Limb (tissue), 2 donors: Measurements from ENCODE around the gene PCK1.

Experiments used
- DNase-seq, 2 donors: peaks; one replicate each; pipeline ENCODE4 v3.0.0-alpha.2; 2016; ENCODE audit errors: extremely low spot score in 2 of 2

PCK1 gene

DNA sequence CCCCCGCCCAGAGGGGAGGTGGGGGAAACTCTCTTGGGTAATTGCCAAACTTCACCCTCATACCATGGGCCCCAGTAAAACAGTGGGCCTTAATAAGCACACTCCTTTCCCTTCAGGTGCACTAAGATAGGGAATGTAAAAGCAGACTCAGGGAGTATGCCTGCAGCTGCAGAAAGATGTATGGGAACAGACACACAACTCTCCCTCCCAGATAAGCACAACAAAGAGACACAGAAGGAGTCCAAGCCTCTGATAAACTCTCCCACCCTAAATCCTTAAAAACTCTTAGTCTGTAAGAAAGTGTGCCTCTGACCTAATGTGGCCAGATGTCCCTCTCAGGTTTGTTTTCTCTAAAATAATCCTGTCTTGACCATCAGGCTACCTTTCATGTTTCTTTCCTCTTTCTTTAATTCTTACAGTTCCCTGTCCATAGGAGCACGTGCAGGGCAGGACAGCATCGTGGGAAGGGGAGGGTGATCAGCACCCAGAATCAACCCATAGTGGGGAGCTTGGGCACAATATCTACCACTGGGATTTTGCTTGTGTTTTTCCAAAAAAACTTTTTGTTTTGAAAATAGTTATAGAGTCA, 24.7 kb upstream of the PCK1 start:
- no peak for DNase-seq

DNA sequence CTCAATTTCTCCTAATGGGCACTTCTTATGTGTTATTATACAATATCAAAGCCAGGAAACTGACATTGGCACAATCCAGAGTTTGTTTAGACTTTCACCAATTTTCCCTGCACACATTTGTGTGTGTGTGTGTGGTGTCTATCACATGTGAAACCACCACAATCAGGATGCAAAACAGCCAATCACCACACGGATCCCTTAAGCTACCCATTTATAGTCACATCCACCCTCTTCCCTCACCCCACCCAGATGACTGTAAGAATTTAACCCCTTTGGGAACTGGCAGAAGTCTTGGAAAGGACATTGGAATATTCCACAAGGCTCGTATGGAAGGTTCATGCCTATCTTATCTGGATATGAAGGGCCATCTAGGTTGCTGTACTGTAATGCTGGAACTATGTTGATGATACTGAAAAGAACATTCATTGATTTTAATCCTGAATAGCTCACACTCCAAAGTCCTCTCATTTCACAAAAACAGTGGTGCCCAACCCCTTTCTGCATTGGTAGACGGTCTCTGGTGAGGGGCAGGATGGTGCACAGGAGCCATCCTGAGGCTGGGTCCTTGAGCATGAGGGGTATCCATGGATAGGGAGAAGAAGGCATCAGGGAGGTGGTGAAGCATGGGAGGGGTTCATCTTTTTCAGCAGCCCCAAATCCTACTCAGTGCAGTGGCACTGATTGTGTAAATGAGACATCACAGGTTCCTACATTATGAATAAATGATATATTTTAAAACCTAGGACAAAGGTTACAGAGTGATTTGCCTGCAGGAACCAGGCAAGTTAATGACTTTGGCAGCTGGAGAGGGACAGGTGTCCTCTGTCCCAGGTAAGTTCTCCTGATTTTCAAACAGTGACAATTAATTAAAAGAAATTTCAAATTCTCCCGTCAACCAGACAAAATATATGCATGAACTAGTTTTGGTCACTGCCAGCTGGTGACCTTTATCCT, 23.9 kb upstream of the PCK1 start:
- DNase-seq: no peak

DNA sequence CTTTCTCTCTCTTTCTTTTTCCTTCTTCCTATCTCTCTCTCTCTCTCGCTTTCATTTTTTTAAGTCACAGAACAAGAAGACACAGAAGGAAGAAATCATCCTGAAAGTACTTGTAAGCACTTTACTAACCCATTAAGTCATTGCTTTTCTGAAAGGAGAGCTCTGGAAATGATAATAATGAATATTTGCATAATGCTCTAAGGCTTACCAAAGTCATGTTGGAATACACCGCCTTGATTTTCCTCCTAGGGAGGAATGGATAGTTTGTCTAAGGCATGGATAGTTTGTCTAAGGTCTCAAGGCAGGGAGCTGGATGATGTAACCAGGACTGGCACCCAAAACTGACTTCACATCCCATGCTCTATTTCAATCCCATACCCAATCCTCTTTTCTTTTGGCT, 23.1 kb upstream of the PCK1 start:
- DNase-seq: no peak

DNA sequence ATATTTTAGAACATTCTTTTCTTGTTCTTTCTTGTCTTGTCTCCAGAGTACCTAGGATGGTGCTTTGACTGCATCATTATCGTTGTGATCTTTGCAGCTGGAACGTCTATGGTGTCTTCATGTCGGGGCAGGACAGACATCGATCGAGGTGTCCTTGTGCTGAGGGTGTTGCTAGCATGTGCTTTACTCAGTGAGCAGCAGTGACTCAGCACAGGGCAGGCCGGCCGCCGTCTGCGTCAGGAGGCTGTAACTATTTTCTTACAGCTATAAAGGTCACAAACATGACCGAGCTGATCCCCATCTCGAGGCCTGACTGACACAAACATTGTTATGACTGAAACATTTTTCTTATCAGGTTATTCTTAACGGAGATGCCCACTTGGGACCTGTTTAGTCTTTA, 21.0 kb upstream of the PCK1 start:
- DNase-seq: no peak

DNA sequence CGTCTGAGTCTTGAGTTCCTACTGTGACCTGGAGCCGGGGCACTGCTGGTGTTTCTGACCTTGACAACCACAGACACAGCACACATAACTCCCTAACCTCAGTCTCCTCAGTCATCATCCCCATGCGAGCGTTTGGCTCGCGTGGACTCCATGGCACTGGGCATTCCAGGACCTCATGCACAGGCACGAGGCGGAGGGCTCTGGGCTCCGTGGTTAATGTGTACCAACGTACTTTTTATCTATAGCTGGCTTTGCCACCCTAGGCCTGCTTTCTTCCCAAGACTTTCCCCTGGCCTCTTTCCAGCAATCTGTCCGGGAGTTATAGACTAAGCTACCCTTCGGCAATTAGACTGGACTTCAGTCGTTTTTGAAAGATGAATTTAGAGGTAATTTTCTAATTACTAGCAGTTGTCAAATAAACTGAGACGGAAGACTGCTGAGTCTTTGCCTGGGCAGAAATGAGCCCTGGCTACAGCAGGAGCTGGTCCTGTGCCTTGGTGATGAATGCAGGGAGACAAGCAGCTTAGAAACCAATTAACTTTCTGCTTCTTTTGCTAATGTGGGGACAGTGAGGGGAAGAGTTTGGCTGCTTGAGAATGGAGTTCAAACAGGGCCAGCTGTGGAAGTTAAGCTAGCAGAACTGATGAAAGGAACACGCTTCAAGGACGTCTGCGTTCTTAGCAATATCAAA, 19.9 kb upstream of the PCK1 start:
- DNase-seq: no peak

DNA sequence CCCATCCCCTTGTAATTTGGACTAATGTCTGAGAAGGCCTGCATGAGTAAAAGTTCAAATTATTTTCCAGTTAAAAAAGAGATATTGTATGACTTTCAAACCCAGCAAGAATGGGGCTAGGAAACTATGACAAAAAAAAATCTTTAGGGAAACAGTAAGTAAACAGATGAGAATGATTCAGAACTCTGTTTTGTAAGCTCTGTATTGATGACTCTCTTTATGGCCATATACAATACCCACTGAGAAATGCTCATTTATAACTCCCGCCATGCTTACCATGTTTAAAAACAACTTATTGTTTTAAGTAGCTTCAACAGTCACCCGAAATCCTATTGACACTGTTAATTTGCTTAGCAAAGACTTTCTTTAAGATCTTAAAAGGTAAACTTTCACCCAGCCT, 17.2 kb upstream of the PCK1 start:
- no peak for DNase-seq

DNA sequence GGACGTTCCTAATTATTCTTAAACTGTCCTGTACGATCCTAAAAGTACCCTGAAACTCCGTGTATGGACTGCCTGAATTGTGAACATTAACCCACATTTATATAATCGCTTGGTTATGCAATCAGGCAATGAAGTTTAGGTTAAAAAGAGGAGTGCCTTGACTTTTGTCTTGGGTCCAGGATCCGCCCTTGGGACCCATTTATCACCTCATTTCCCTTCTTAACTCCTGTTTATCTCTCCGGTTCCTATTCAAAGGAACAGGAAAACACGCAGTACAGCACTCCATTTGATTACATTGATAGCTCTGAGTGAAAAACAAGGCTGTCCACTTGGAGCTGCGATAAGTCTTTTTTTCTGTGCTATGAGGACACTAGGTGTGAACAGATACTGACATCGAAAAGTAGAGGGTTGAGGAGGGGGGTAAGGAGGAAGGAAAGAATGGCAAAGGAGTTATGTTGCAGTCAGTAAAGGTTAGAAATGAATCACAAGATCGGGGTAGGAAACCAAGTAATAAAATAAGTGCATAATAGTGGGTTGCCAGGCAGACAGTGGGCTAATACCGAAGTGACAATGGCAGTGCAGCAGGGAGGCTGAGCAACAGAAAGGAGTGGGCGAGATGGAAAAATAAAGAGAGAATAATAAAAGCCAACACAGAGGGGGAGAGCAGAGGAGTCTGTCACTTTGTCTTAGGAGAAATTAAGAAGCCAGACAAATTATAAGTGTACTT, 15.9 kb upstream of the PCK1 start:
- no peak for DNase-seq

DNA sequence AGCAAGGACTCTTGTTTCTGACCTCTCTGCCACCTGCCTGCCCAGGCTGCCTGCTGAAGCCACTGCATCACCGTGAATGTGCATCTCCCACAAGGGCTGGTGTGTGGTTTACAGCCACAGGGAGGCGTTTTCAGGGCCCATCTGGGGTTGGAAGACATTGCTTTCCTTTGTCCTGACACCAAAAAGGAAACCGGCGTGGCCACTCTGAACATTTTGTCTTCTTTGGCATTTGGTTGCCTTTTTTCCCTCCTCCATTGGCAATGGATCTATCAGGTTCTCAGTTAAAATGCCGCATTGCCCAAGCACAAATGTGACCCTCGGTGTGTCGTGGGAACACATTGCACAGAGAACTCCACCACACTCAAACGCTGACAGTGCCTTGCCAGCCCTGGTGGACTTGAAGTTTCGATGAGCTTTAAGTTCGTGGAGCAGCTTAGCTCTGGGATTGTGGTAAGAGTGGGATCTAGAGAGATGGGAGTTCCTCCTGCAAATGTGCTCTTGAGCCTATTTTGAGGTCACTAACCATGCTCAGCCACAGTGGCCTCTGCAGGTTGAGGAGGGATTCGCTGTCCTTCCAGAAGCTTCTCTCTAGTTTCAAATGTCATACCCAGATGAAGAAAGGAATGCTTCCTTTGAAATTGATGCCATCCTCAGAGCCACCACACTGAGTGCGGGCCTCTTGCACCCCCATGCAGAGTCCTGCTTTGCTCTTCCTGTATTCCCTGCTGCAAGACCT, 14.8 kb upstream of the PCK1 start:
- no peak for DNase-seq

DNA sequence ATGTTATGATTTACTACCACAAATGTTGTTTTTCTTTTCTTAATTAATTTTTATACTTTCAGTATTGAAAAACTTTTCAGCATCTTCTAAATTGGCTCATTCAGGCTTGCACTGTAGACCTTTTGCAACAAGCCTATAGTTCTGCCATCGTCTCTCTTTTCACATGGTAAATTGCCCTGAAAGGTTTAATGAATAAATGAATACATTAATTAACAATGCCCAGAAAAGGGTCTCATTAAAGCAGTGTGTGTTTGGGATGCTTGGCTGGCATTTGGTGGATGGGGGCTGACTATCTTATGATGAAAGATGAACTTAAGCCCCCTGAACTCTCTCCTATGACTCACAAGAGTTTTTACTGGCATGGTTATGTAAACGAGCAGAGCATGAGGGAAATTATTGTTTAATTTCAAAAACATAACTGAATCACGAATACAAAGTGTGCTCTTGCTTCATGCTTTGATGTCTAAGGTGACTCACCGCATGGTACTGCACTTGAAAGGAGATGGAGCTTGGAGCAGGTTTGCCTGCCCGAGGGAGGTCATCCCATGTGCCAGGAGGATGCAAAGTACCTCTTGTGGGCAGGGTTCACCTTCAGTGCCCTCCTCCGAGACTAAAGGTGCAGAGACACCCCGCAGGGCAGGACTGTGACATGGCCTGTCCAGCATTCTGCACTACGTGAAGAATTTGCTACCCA, 13.8 kb upstream of the PCK1 start:
- no peak for DNase-seq

DNA sequence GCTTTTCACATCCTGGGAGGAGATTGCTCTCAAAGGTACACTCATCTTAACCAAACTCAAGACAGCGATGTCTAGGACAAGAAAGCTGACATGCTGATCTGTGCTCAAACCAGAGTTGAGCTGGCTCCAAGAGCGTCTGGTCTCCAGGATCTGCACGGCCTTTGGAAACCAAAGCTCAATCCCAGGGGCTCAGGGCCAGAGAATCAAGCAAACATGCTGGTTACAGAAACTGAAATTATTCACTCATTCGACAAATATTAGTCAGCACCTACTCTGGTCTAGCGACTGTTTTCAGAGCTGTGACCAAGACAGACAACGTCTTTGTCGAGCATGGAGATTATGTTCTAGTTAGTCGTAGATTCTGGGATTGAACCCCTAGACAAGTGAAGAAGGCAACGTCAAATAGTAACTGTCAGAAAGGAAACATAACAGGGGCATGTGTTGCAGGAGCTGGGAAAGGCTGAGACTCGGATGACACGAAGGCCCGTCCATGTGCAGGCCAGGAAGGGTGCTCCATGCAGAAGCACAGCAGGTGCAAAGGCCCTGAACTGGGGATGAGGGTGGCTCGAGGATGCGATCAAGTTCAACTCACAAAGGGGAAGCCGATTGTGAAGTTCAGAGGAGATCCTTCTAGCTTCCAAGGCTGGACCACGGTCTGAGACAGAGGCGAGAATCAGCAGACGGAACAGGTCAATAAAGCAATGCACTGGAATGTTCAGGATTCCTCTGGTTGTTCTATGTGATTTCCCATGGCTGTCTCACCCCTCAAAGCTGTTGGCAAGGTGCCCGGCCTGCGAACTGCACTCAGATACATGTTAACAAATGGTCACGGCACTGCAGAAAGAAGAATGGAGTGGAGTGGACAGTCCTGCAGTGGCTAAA, 12.5 kb upstream of the PCK1 start:
- DNase-seq: no peak

DNA sequence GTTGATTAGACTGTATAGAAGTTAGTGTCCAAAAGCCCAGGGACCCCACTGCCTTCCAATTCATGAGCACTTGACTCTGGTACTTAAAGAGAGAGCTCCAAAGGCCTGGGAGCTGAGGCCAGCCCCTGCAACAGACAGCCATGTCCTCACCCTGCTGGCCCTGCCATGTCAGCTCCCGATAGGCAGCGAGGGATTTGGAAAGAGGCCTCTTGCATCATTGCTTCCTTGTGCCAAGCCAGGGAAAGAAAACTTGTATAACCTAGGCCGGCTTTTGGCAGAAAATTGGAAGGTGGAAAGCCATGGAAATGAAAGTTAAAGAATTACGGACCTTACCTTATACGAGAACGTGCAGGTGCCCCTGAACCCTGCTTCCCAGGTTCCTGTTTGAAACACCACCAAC, 8.4 kb upstream of the PCK1 start:
- DNase-seq: no peak

DNA sequence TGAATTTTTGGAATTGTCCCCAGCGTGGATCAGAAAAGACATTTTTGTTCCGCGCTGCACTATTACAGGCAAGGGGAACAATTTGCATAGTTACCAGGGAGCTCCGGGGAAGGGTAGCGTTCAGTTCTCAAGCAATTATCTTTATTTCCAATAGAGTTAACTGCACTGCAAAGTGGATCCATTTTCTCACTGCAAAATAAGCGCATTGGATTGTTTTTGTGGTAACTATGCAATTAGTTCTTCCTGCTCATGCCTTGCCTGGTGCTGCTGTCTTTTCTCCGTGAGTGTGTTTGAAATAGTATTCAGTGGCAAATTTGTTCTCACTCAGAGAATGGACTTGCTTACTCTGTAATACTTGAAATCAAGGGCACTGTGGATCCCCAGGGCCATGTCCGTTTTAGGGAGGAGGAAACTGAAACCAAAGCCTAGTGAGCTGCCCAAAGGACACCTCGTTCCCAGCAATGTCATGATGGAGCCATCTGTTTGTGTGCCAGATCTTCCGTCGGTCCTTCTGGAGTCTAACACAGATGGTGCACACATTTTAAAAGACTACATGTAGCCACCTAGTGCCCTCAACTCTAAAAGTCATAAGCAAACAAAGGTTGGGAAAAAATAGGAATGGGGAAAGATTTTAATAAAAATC, 7.4 kb upstream of the PCK1 start:
- no peak for DNase-seq

DNA sequence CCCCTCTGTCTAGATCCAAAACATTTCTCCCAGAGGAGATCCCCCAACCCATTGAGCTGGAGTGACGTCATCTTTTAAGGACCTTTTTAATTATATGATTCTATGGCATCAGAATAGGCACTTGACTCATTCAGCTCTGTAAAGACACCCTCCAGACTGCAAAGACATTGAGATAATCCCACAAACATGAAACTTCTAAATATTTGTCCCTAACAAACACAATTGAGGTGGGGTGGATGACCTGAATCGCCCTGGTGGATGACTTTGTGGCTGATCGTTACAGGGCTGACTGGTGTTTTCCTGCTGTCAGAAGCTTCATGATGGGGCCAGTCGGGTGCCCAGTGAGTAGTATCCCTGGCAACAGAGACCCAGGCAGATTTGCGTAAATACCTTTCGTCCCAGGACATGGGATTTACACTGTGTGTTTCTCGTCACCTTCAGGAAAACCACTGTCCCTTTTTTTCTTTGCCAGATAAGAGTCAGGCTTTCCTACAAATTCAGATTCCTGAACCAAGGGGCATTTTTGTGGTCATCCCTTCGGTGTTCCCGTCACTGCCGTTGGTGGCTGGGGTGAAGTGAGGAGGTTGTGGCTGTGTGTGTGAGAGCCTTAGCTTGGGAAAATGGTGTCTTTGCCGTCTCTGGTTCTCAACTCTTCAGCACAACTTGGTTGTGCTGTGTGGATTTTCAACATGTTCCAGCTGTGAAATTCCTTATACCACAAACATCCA, 5.3 kb upstream of the PCK1 start:
- no peak for DNase-seq

DNA sequence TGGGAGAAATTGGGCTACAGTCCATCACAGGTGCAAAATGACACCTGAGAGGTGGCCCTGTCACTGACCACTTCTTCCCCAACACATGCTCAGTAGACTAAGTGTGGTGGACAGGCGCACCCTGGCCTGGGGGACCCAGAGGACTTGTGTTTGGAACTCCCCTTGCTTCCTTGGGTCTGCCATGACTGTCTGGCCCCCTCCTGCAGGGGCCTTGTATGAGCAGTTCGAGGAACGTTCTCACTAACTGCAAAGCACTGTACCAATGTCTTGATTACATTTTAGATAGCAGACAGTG, 4.0 kb upstream of the PCK1 start:
- no peak for DNase-seq

DNA sequence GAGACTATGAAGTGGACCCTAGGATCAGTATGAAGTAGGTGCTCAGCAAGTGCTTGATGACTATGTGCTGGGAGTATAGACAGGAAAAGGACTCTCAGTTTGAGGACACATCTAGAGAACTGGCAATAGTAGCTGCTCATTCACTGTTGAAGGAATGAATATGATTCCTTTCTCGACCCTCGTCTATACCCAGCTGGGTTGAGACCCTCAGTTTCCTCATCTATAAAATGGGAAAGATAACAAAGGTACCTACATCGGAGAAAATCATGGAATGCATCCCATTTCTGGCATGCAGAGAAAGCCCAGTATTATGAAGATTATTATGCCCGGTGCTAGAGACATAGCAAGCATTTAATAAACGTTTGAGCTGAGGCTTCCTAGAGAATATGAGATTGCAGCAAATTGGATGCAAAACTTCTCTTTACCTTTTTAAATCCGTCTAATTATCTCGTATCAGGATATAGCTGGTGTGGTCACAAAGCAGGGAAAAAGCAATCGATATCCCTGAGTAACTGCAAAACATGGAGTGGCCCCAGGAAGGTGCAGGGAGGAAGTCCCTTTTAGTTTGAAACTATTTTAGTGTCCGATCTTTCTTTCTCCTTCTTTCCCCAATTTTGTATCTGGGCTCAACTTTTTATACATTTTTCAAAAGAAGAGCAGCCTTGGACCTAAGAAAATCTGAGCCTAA, 2.8 kb upstream of the PCK1 start:
- no peak for DNase-seq

DNA sequence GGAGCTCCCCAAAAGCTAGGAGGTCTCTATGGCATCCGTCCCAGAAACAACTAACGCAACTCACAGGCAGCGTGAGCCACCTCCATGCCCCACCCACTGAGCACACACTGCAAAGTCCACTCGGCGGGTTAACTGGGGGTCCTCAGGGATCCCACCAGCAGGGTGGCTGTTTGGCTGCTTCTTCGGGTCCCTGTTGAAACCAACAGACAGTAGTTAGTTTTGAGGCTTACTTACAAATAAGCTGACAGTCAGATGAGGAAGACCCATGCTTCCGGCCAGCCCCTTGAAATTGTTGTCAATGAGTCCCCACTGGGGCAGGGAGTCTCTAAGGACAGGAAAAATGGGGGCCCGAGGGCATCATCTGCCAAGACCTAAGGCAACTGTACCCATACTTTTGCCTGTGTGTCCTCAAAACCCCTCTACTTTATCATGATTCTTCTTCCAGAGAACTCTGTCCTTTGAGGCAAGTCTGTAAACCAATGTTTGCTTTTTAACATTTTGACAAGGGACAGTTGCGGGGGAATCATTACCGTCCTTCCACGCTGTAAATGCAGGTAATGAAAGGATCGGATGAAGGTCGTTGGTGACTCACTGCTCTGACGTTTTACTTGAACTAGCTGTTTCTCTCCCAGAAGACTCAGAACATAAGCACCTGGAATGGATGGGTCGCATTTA, 2.2 kb upstream of the PCK1 start:
- no peak for DNase-seq

DNA sequence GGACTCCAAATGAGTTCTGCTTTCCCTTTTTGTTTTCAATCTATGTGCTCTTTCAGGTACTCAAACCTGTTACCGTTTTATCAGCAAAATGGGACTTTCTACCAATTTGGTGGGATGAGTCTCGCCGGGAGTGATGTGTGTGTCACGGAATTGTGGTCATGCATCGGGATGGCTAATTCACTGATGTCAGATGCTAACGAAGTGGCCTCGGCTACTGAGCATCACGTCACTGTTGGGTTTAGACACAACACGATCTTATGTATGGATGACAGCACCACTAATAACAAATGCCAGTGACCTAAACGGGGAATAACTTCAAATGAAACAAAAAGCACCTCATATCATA, 1.6 kb upstream of the PCK1 start:
- no peak for DNase-seq
